ENCODE measurements around the gene ZNF750.

DNA sequence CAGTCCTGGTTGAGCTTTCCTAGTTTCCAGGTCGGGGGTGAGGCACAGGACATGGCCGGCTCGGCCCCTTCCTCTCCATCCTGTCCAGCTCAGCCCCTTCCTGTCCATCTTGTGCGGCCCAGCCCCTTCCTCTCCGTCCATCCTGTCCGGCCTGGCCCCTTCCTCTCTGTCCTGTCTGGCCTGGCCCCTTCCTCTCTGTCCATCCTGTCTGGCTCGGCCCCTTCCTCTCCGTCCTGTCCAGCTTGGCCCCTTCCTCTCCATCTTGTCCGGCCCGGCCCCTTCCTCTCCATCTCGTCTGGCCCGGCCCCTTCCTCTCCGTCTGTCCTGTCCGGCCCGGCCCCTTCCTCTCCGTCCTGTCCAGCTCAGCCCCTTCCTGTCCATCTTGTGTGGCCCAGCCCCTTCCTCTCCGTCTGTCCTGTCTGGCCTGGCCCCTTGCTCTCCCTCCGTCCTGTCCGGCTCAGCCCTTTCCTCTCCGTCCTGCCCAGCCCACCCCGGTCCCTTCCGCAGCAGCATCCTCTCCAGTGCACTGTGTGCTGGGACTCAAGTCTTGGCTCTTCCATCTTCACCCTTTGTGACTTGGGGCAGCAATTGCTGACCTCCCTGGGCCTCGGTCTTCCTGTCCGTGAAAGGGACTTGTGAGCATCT, 5.5 kb upstream of the ZNF750 start:
- TF ChIP-seq CTCF (optimal IDR thresholded peaks at IDR 0.05 in 1 of 3, IDR thresholded peaks at IDR 0.05 in 1 of 3, conservative IDR thresholded peaks at IDR 0.05 in 1 of 3; ENCODE audit: extremely low read depth in 1 of 3, insufficient read depth in 2 of 3, low read length in 3 of 3) (no peak), EZH2 (IDR thresholded peaks at IDR 0.05; ENCODE audit: low read length) (no peak)

Measured in keratinocyte (primary cell).